ENCODE measurements around the gene CCDC70.

The CCDC70 gene

DNA sequence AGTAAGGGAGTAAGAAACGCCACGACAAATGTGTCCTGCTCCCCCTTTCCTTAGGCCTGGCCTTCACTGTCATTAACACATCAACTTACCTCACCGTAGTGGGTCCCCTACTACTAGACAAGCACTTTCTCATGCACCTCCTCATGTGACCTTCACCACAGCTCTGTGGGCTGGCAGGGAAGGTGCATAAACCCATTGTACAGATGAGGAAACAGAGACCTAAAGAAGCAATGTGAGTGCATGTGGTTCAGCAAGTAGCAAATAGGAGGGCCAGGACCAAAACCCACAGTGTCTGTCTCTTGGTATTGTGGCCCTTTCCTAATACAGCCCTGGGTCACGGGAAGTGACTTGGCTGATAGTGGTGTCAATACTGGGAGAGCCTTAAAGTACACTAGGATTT is 5.3 kb downstream of the CCDC70 start:
- no peak overlapping the region for H3K27ac ChIP-seq
- TF ChIP-seq ZFX (IDR thresholded peaks at IDR 0.05), result no peak
- TF ChIP-seq CTCF (conservative IDR thresholded peaks at IDR 0.05), result no peak

- H3K27ac ChIP-seq, result no peak overlapping the region
- no peak for TF ChIP-seq ZFX (IDR thresholded peaks at IDR 0.05)
- TF ChIP-seq CTCF (conservative IDR thresholded peaks at IDR 0.05), result no peak
Observed at GRCh38 chr13:51869916-51870315, 8.1 kb downstream of the CCDC70 start.

- TF ChIP-seq ZFX (IDR thresholded peaks at IDR 0.05) (no peak), CTCF (conservative IDR thresholded peaks at IDR 0.05) (no peak)
Observed at GRCh38 chr13:51870616-51871015, 8.8 kb downstream of the CCDC70 start.

GRCh38 chr13:51873117-51873798 is 11.5 kb downstream of the CCDC70 start:
- H3K27ac ChIP-seq, result no peak overlapping the region
- no peak for TF ChIP-seq ZFX (IDR thresholded peaks at IDR 0.05)
- no peak for TF ChIP-seq CTCF (conservative IDR thresholded peaks at IDR 0.05)

More at GRCh38 chr13:51870616-51871015, 8.8 kb downstream of the CCDC70 start:
- no peak overlapping the region for H3K27ac ChIP-seq

- no peak for TF ChIP-seq CTCF (conservative IDR thresholded peaks at IDR 0.05)
- H3K27ac ChIP-seq, result no peak overlapping the region
Observed at GRCh38 chr13:51873837-51874236, 12.1 kb downstream of the CCDC70 start.

DNA sequence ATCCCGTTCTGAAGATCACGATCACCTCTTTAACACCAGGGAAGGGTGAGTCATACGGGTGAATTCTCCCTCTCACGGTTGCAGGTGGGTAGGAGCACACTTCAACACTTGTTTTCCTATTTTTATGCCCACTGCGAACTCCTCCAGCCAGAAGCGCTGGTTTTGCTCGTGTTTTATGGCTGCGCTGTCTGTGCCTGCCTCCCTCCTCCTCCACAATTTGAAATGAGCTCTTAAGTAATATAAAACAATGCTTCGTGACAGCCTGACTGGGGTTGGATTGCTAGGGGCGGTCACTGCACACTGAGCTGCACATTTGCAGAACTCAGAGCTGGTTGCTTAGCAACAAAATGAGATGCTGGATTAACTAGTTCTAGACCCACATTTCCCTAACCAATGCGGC is 12.9 kb downstream of the CCDC70 start:
- no peak for TF ChIP-seq ZFX (IDR thresholded peaks at IDR 0.05)
- no peak for TF ChIP-seq CTCF (conservative IDR thresholded peaks at IDR 0.05)
- H3K27ac ChIP-seq, result no peak overlapping the region

DNA sequence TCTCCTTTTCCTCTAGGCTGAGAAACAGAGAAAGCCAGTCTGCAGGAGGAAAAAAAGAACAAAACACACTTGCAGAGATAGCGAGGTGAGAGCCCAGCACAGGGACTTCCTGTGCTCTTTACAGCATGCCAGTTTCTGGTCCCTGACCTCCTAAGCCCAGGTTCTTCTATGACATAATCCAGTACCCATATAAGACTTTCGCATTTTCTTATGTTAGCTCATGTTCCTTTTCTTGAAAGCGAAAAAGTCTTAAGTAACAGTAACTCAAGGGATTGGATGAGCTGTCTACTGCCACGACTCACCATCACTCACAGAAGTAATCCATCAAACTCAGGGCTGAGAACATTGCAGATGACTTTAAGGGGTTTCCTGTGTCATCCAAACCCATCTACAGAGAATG is 17.4 kb downstream of the CCDC70 start:
- no peak overlapping the region for H3K27ac ChIP-seq
- TF ChIP-seq CTCF (conservative IDR thresholded peaks at IDR 0.05), result no peak
- TF ChIP-seq ZFX (IDR thresholded peaks at IDR 0.05), result no peak
